K562 (cell line): ENCODE data around the gene OTOR. TPM values are rescaled to one million over a fixed set of nuclear protein-coding genes. Genes with fewer than 3 reads are reported as not detected.

Source experiments
- ASH1L ChIP-seq: fragments of 450-650 bp; IDR thresholded peaks from 2 replicates; pipeline ENCODE4 v1.6.1; 2018; ENCODE audit warnings: borderline replicate concordance, mild to moderate bottlenecking, low read depth; ENCODE audit not compliant: partially characterized antibody
- BRF1 ChIP-seq: IDR thresholded peaks from 3 replicates; pipeline ENCODE4 v1.6.1; 2011; ENCODE audit warnings: borderline replicate concordance, mild to moderate bottlenecking; ENCODE audit not compliant: insufficient read length; ENCODE audit errors: extremely low read depth
- GTF2E2 ChIP-seq: fragments of 200-800 bp; sonication (Bioruptor generic); IDR thresholded peaks from 2 replicates; pipeline ENCODE4 v1.6.1; 2016; ENCODE audit warnings: missing genetic modification characterization, missing compliant biosample characterization
- ILF3 ChIP-seq: fragments of 450-650 bp; IDR thresholded peaks from 2 replicates; pipeline ENCODE4 v1.6.1; 2018; ENCODE audit warnings: antibody characterized with exemption, mild to moderate bottlenecking, moderate library complexity, borderline replicate concordance
- KLF1 ChIP-seq: fragments of 450-650 bp; IDR thresholded peaks from 2 replicates; pipeline ENCODE4 v1.6.1; 2016; ENCODE audit warnings: missing genetic modification characterization, missing compliant biosample characterization
- KLF13 ChIP-seq: fragments of 450-650 bp; IDR thresholded peaks from 2 replicates; pipeline ENCODE4 v1.6.1; 2016; ENCODE audit warnings: missing genetic modification characterization, low read depth, mild to moderate bottlenecking, missing compliant biosample characterization, moderate library complexity, borderline replicate concordance
- LARP7 ChIP-seq: fragments of 450-650 bp; IDR thresholded peaks from 2 replicates; pipeline ENCODE4 v1.6.1; 2016
- PCBP2 ChIP-seq: fragments of 200-400 bp; formaldehyde crosslinking; IDR thresholded peaks from 2 replicates; pipeline ENCODE4 v1.6.1; 2018; ENCODE audit warnings: low read length, low read depth, mild to moderate bottlenecking, moderate library complexity; ENCODE audit not compliant: poor library complexity, severe bottlenecking
- POLR2H ChIP-seq: IDR thresholded peaks from 2 replicates; pipeline ENCODE4 v1.6.1; 2016; ENCODE audit warnings: missing genetic modification characterization, low read depth, mild to moderate bottlenecking, control low read depth, missing compliant biosample characterization, moderate library complexity
- SLC30A9 ChIP-seq: fragments of 250-450 bp; sonication (Bioruptor Pico); IDR thresholded peaks from 2 replicates; pipeline ENCODE4 v1.8.0; 2022; ENCODE audit warnings: mild to moderate bottlenecking, moderate library complexity
- SMAD4 ChIP-seq: fragments of 250-450 bp; sonication (Bioruptor Pico); conservative IDR thresholded peaks from 2 replicates; pipeline ENCODE4 v1.8.0; 2021; ENCODE audit warnings: inconsistent platforms, mild to moderate bottlenecking, moderate library complexity
- SRSF9 ChIP-seq: fragments of 200-400 bp; formaldehyde crosslinking; IDR thresholded peaks from 2 replicates; pipeline ENCODE4 v1.6.1; 2017; ENCODE audit warnings: low read depth, low read length, borderline replicate concordance
- ZNF121 ChIP-seq: sonication (generic); formaldehyde crosslinking; conservative IDR thresholded peaks from 2 replicates; pipeline ENCODE4 v1.8.0; 2022; ENCODE audit warnings: missing genetic modification reagents
- ZNF174 ChIP-seq: fragments of 250-450 bp; sonication (Bioruptor Pico); IDR thresholded peaks from 2 replicates; pipeline ENCODE4 v1.4.0; 2020; ENCODE audit warnings: mild to moderate bottlenecking
- polyA plus RNA-seq, 8 experiments: library from polyadenylated mRNA; depleted of rRNA in 4 of 8; stranded (reverse) in 5 of 8; unstranded in 3 of 8; fragments of >200 nt; fragmentation: Nextera tagmentation in 2 of 8; fragmentation: Illumina TruSeq in 1 of 8; extraction: Ambion mirVana in 2 of 8; extraction: Trizol in 1 of 8; gene quantifications; 2 replicates each; pipeline versions ENCODE4 v1.2.1 to v1.2.3, GENCODE V29; 2011 to 2014; ENCODE audit warnings: inconsistent platforms in 1 of 8, missing spikeins in 1 of 8
- total RNA-seq, 7 experiments: library from RNA; depleted of rRNA in 6 of 7; stranded (reverse); fragments of >200 nt in 6 of 7; fragmentation: Illumina TruSeq in 2 of 7; extraction: Trizol in 2 of 7; gene quantifications; 2 replicates each; pipeline versions ENCODE4 v1.2.1 to v1.2.3, GENCODE V29; 2011 to 2021; ENCODE audit warnings: low replicate concordance in 1 of 7
- TF ChIP-seq, protein P1 (sequence below): sonication (generic); formaldehyde crosslinking; IDR thresholded peaks from 2 replicates; pipeline ENCODE4 v1.8.1; 2023; ENCODE audit warnings: mild to moderate bottlenecking, missing genetic modification reagents
- TF ChIP-seq, protein P2 (sequence below): sonication (generic); formaldehyde crosslinking; IDR thresholded peaks from 2 replicates; pipeline ENCODE4 v1.8.0; 2022; ENCODE audit warnings: missing genetic modification reagents, mild to moderate bottlenecking, moderate library complexity, borderline replicate concordance
- TF ChIP-seq, protein P3 (sequence below): fragments of 250-450 bp; sonication (Bioruptor Pico); IDR thresholded peaks from 2 replicates; pipeline ENCODE4 v1.5.0; 2022; ENCODE audit warnings: mild to moderate bottlenecking
- TF ChIP-seq, protein P4 (sequence below): fragments of 450-650 bp; IDR thresholded peaks from 2 replicates; pipeline ENCODE4 v1.6.1; 2018; ENCODE audit warnings: mild to moderate bottlenecking, low read depth; ENCODE audit not compliant: partially characterized antibody

OTOR gene
- total and polyA plus RNA-seq, 9 of the 15 experiments (the other 6 are each of a cell fraction or from before 2014, with no cell fraction given) = not detected

DNA sequence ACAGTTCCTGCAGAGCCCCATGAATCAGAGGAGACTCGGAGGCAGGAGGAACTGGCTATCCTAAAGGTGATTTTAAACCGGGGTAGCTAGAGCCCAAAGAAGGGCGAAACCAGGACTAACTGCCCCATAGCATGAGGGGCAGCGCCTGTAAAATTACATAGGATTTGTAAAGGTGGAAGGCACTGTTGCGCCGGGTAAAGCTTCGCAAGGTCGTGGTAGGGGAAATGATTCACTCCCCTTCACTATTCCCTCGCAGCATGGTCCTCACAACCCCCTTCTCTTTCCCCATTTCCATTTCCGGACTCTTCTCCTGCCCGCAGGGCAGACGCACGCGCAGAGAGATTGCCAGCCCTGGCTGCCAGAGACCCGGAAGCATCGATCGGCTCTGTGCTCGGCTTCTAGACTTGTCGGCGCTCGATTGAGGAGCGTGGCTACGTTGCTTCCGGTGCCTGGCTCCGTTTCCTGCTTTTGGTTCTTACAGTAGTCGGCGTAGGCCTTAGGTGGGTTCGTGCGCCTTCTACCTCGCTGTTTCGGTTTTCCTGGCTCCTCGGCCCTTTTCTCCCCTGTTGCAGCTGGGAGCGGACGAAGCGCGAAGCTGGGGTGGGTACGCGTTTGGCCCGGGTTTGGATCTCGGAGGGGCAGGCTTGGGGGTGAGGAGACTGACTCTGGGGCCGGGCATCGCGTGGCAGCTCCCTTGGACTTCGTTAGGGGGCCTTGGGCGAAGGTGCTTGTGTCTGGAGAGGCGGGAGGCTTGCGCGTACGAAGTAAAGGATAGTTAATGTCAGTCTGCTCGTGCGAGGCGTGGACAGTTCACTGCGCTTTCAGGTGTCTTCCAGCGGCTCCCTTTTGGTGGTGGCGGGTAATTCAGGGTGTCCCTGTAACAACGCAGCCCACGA, 18.3 kb upstream of the OTOR start, which contains the start of gene SNRPB2 (continued):
- TF ChIP-seq ILF3 = no peak
- TF ChIP-seq LARP7 = no peak
- TF ChIP-seq ZNF174 = no peak
- no peak for TF ChIP-seq SLC30A9 (CRISPR knock-in tag)
- TF ChIP-seq, protein P1, sequence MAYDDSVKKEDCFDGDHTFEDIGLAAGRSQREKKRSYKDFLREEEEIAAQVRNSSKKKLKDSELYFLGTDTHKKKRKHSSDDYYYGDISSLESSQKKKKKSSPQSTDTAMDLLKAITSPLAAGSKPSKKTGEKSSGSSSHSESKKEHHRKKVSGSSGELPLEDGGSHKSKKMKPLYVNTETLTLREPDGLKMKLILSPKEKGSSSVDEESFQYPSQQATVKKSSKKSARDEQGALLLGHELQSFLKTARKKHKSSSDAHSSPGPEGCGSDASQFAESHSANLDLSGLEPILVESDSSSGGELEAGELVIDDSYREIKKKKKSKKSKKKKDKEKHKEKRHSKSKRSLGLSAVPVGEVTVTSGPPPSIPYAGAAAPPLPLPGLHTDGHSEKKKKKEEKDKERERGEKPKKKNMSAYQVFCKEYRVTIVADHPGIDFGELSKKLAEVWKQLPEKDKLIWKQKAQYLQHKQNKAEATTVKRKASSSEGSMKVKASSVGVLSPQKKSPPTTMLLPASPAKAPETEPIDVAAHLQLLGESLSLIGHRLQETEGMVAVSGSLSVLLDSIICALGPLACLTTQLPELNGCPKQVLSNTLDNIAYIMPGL = no peak
- TF ChIP-seq ASH1L = peak; percentile 72
- TF ChIP-seq SMAD4 (CRISPR knock-in tag) = peak; percentile 84
- TF ChIP-seq KLF1 = peak; percentile 71; the same call in 1 of the 2 replicates
- TF ChIP-seq, protein P2, sequence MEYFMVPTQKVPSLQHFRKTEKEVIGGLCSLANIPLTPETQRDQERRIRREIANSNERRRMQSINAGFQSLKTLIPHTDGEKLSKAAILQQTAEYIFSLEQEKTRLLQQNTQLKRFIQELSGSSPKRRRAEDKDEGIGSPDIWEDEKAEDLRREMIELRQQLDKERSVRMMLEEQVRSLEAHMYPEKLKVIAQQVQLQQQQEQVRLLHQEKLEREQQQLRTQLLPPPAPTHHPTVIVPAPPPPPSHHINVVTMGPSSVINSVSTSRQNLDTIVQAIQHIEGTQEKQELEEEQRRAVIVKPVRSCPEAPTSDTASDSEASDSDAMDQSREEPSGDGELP (CRISPR knock-in tag) = peak; percentile 63; the same call in 1 of the 2 replicates
- TF ChIP-seq, protein P3, sequence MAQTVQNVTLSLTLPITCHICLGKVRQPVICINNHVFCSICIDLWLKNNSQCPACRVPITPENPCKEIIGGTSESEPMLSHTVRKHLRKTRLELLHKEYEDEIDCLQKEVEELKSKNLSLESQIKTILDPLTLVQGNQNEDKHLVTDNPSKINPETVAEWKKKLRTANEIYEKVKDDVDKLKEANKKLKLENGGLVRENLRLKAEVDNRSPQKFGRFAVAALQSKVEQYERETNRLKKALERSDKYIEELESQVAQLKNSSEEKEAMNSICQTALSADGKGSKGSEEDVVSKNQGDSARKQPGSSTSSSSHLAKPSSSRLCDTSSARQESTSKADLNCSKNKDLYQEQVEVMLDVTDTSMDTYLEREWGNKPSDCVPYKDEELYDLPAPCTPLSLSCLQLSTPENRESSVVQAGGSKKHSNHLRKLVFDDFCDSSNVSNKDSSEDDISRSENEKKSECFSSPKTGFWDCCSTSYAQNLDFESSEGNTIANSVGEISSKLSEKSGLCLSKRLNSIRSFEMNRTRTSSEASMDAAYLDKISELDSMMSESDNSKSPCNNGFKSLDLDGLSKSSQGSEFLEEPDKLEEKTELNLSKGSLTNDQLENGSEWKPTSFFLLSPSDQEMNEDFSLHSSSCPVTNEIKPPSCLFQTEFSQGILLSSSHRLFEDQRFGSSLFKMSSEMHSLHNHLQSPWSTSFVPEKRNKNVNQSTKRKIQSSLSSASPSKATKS = no peak
- TF ChIP-seq, protein P4, sequence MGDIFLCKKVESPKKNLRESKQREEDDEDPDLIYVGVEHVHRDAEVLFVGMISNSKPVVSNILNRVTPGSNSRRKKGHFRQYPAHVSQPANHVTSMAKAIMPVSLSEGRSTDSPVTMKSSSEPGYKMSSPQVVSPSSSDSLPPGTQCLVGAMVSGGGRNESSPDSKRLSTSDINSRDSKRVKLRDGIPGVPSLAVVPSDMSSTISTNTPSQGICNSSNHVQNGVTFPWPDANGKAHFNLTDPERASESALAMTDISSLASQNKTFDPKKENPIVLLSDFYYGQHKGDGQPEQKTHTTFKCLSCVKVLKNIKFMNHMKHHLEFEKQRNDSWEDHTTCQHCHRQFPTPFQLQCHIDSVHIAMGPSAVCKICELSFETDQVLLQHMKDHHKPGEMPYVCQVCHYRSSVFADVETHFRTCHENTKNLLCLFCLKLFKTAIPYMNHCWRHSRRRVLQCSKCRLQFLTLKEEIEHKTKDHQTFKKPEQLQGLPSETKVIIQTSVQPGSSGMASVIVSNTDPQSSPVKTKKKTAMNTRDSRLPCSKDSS = no peak
- no peak for TF ChIP-seq ZNF121
- TF ChIP-seq KLF13 = no peak
- no peak; the same call in 1 of the 2 replicates for TF ChIP-seq POLR2H (tag)
- no peak for TF ChIP-seq BRF1
- TF ChIP-seq GTF2E2 (tag) = peak; percentile 77
- no peak for TF ChIP-seq SRSF9
- TF ChIP-seq PCBP2 = no peak
